Heart left ventricle (tissue), 16 donors: ENCODE results near the gene POLR2M. TPM values are rescaled to one million over a fixed set of nuclear protein-coding genes. Genes with fewer than 3 reads are reported as not detected.
A peak's percentile ranks its signal among the peaks of the same experiment; 100 is the strongest.

Source experiments
- ATAC-seq, 4 donors: fragments of 200-7000 bp; cut with Tn5 transposase; one replicate each; pipeline ENCODE4 v1.9.1; 2020 to 2022; ENCODE audit warnings: moderate library complexity in 4 of 4, mild to moderate bottlenecking in 3 of 4, moderate number of reproducible peaks in 1 of 4
- DNase-seq, 5 donors: peaks; one replicate each; pipeline ENCODE4 v3.0.0-alpha.2; 2020
- H3K27ac ChIP-seq, 12 donors: fragments of 200-600 bp; sonication (generic) in 4 of 12; one replicate each; pipeline versions ENCODE4 v1.5.0 to v1.8.0; 2016 to 2022; ENCODE audit warnings: mild to moderate bottlenecking in 2 of 12
- H3K27me3 ChIP-seq, 9 donors: fragments of 200-600 bp; sonication (generic) in 2 of 9; one replicate each; pipeline versions ENCODE4 v1.5.1 to v1.8.0; 2016 to 2022; ENCODE audit warnings: mild to moderate bottlenecking in 3 of 9
- H3K36me3 ChIP-seq, 9 donors: fragments of 200-600 bp; sonication (generic) in 2 of 9; one replicate each; pipeline versions ENCODE4 v1.5.0 to v1.8.0; 2018 to 2022; ENCODE audit warnings: mild to moderate bottlenecking in 2 of 9
- H3K4me1 ChIP-seq, 12 donors: fragments of 200-600 bp; sonication (generic) in 4 of 12; one replicate each; pipeline versions ENCODE4 v1.5.0 to v1.8.0; 2016 to 2022; ENCODE audit warnings: mild to moderate bottlenecking in 3 of 12
- H3K4me3 ChIP-seq, 12 donors: fragments of 200-600 bp; sonication (generic) in 4 of 12; one replicate each; pipeline versions ENCODE4 v1.5.0 to v1.8.0; 2017 to 2022; ENCODE audit warnings: mild to moderate bottlenecking in 9 of 12, moderate library complexity in 4 of 12
- H3K9me3 ChIP-seq, 12 donors: fragments of 200-600 bp; sonication (generic) in 4 of 12; one replicate each; pipeline versions ENCODE4 v1.5.0 to v1.8.0; 2016 to 2022; ENCODE audit warnings: mild to moderate bottlenecking in 1 of 12
- POLR2A ChIP-seq, 2 donors: fragments of 450-650 bp; IDR thresholded peaks; one replicate each; pipeline ENCODE4 v1.6.1; 2017; ENCODE audit warnings: antibody characterized with exemption in 2 of 2, mild to moderate bottlenecking in 2 of 2, moderate library complexity in 2 of 2
- WGBS, 4 donors: extraction: QIAGEN DNeasy Blood & Tissue Kit in 2 of 4; methylation state at CpG; one replicate each; pipeline versions ENCODE4 v1.1.5 to v1.1.7; 2013 to 2018; 5-methylcytosine and 5-hydroxymethylcytosine counted together
- intact Hi-C, 10 donors: fragments of 100-400 bp; cut with DNase I; formaldehyde crosslinking; loops; one replicate each; pipeline versions ENCODE4 v1.11.1 to v1.14.2; 2022
- polyA plus RNA-seq, 2 donors: library from polyadenylated mRNA; stranded (reverse); fragments of 200-250 nt; gene quantifications; one replicate each; pipeline ENCODE4 v1.2.3, GENCODE V29; 2013
- total RNA-seq, 9 donors: library from RNA; depleted of rRNA in 2 of 9; stranded (reverse); fragments of >200 nt in 2 of 9; fragmentation: NEBNext Ultra II Directional in 3 of 9; extraction: Animal tissue kit (Norgen Biotek cat#: 25700) in 3 of 9; gene quantifications; one replicate each; pipeline versions ENCODE4 v1.1.0 to v1.2.4, GENCODE V29; 2016 to 2023
- TF ChIP-seq, protein P1 (sequence below), 12 donors: fragments of 200-600 bp; sonication (generic) in 4 of 12; IDR thresholded peaks; one replicate each; pipeline versions ENCODE4 v1.5.0 to v1.8.0; 2018 to 2022; ENCODE audit warnings: antibody characterized with exemption in 12 of 12, mild to moderate bottlenecking in 5 of 12
- donor health status: ischemic (EF 13 %, LVEDD 7.1; RV severe dilation, severe dysfunction).
- donor health status: healthy with polysubstance abuse.
- donor health status: DM: no; HTN: yes; CAD: no.
- donor health status: DM: no; HTN: no; CAD: no.
- donor health status: ischemic (EF 25% LVEDD 6.9; RV normal size, moderate dysfunction).
- donor health status: ischemic (EF 25% LVEDD 5.7; RV mildly dilated, moderate dysfunction).
- donor health status: healthy.
- donor health status: DM: yes; HTN: yes; CAD: no.
- donor health status: ischemic (EF 35%, LVEDD 5.7; RV mildly dilated, moderate dysfunction).
- donor health status: nonischemic (EF 11% LVEDD 7.7; RV severe dilation, severe dysfunction).
- donor health status: DM: yes; HTN: yes; CAD: no.
- donor health status: PGD.
- donor health status: ischemic (EF 29% LVEDD 5.4; RV normal size, mild dysfunction).
- donor health status: nonischemic (EF 23%, LVEDD 6.1; RV moderate dilation, normal function).

Gene POLR2M
- total and polyA plus RNA-seq, 11 donors: 17.4 to 243 (median 52.8) TPM

GRCh38 chr15:57667171-57667849 lies 39.2 kb upstream of the POLR2M start:
- Histone ChIP-seq H3K36me3 (peaks cover 0 to 30% (median 0%) of the 10 kb centered on the region in 9 donors), H3K4me1 (peaks cover 0 to 37% (median 13%) of the 10 kb centered on the region in 12 donors), H3K27ac (peak overlapping the region in 4 of 12 donors; percentile 20 to 53 (median 31)), H3K4me3 (no peak overlapping the region), H3K9me3 (no peaks in the 10 kb centered on the region), H3K27me3 (no peaks in the 10 kb centered on the region)
- intact Hi-C loops: loop anchor here in 9 of 10 donors (1.0 to 10.0 kb wide), 6 partner anchors 193 to 405 kb away; partner anchors contain the start of gene ALDH1A2 (in 1 of the 9)
- TF ChIP-seq POLR2A (IDR thresholded peaks at IDR 0.05): no peak
- TF ChIP-seq, protein P1, sequence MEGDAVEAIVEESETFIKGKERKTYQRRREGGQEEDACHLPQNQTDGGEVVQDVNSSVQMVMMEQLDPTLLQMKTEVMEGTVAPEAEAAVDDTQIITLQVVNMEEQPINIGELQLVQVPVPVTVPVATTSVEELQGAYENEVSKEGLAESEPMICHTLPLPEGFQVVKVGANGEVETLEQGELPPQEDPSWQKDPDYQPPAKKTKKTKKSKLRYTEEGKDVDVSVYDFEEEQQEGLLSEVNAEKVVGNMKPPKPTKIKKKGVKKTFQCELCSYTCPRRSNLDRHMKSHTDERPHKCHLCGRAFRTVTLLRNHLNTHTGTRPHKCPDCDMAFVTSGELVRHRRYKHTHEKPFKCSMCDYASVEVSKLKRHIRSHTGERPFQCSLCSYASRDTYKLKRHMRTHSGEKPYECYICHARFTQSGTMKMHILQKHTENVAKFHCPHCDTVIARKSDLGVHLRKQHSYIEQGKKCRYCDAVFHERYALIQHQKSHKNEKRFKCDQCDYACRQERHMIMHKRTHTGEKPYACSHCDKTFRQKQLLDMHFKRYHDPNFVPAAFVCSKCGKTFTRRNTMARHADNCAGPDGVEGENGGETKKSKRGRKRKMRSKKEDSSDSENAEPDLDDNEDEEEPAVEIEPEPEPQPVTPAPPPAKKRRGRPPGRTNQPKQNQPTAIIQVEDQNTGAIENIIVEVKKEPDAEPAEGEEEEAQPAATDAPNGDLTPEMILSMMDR (IDR thresholded peaks at IDR 0.05): peak; percentile 8 to 66 (median 48)
- WGBS, 4 donors: 24 to 35% (median 31%) methylated on average over 10 of the region's 10 CpGs
- ATAC-seq: peak; percentile 45 to 68 (median 56)
- DNase-seq: no peak

DNA sequence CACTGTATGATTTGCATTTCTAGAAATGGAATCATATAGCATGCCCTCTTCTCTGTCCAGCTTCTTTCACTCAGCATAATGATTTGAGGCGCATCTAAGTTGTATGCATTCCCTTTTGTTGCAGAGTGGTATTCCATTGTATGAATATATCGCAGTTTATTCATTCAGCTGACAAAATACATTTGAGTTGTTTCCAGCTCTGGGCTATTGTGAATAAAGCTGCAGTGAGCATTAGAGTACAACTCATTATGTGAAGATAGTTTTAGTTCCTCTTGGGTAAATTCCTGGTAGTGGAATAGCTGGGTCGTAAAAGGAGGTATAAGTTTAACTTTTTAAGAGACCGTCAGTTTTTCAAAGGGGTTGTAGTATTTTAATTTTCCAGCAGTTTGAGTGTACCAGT lies 38.5 kb upstream of the POLR2M start:
- Histone ChIP-seq H3K9me3 (no peaks in the 10 kb centered on the region), H3K27me3 (no peaks in the 10 kb centered on the region), H3K36me3 (peaks cover 0 to 24% (median 0%) of the 10 kb centered on the region in 9 donors), H3K27ac (peak overlapping the region in 1 of 12 donors; percentile 40), H3K4me3 (no peak overlapping the region), H3K4me1 (peaks cover 0 to 37% (median 12%) of the 10 kb centered on the region in 12 donors)
- no peak for ATAC-seq
- intact Hi-C loops: loop anchor here in 8 of 10 donors (5.0 to 10.0 kb wide), 4 partner anchors 194 to 404 kb away; partner anchors contain the start of gene ALDH1A2 (in 1 of the 8)
- TF ChIP-seq, protein P1 (IDR thresholded peaks at IDR 0.05): no peak
- no peak for TF ChIP-seq POLR2A (IDR thresholded peaks at IDR 0.05)
- DNase-seq: no peak
- WGBS, 4 donors: 80 to 90% (median 87%) methylated on average over 4 of the region's 4 CpGs

DNA sequence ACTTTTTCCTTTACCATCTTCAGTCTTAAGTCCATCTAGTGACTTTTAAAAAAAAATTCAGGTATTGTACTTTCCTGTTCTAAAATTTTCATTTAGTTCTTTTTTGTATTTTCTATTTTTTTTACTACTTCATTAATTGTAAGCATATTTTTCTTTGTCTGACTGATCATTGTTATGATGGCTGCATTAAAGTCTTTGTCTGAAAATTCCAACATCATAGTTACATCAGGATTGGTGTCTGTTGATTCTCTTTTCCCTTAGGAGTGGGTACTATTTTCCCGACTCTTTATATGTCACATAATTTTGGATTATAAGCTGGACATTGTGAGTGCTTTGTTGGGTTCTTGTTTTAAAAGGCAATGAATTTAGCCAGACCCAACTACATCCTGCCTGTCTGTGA lies 34.9 kb upstream of the POLR2M start:
- H3K4me3 ChIP-seq: no peak overlapping the region
- H3K36me3 ChIP-seq: peaks cover 0 to 17% (median 5%) of the 10 kb centered on the region in 9 donors
- TF ChIP-seq POLR2A (IDR thresholded peaks at IDR 0.05): no peak
- TF ChIP-seq, protein P1 (IDR thresholded peaks at IDR 0.05): no peak
- DNase-seq (no peak), ATAC-seq (no peak)
- no peak overlapping the region for H3K27ac ChIP-seq
- peaks cover 0 to 54% (median 29%) of the 10 kb centered on the region in 12 donors for H3K4me1 ChIP-seq
- WGBS, 4 donors: 0% methylated on average over 1 of the region's 1 CpG
- H3K9me3 ChIP-seq: no peaks in the 10 kb centered on the region
- no peaks in the 10 kb centered on the region for H3K27me3 ChIP-seq
- intact Hi-C loops: loop anchor here in 2 of 10 donors (2.0 to 10.0 kb wide), 2 partner anchors 47 to 53 kb away; no protein-coding TSS in a partner anchor

DNA sequence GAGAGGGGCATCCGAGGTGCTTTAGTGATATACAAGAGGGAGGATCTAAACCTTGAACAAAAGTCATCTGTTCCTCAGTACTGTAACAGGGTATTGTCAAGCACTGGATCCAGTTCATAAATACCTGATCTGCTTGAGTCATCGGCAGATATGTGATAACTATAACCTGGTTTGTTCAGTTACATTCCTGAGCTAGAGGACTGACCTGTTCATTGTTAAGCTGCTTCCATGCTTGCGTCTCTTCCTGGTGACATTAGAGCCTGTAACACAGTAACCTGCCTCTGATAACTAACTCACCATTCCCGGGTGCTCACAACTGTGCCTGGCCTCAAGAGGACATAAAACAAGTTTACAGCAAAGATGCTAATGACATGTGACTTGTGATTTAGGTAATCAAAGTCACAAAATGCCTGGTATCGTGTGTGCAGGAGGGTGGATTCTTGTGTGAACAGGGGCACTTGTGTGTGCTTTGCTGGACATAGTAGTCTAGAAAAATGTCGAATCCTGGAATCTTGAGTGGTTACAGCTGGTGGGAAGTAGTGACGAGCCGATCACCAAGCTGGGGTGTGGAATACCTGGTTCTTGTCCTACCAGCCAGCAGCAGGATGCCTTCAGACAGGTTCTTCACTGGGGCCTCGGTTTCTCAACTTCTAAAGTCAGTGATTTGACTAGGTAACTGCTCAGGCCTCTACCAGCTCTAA lies 30.9 kb upstream of the POLR2M start:
- TF ChIP-seq POLR2A (IDR thresholded peaks at IDR 0.05): no peak
- TF ChIP-seq, protein P1 (IDR thresholded peaks at IDR 0.05): no peak
- Histone ChIP-seq H3K9me3 (no peaks in the 10 kb centered on the region), H3K4me3 (no peak overlapping the region), H3K27ac (peak overlapping the region in 1 of 12 donors; percentile 38), H3K4me1 (peaks cover 0 to 75% (median 22%) of the 10 kb centered on the region in 12 donors), H3K27me3 (no peaks in the 10 kb centered on the region), H3K36me3 (peaks cover 0 to 27% (median 5%) of the 10 kb centered on the region in 9 donors)
- WGBS, 4 donors: 53 to 66% (median 55%) methylated on average over 9 of the region's 9 CpGs
- peak in 1 of 4 donors; percentile 27 for ATAC-seq
- intact Hi-C loops: loop anchor here in 1 of 10 donors (10.0 kb wide), 1 partner anchor 49 kb away; no protein-coding TSS in a partner anchor
- no peak for DNase-seq
